ENCODE measurements around the gene CAAP1. TPM values are rescaled to one million over a fixed set of nuclear protein-coding genes. Genes with fewer than 3 reads are reported as not detected.
A peak's percentile ranks its signal among the peaks of the same experiment; 100 is the strongest.

Gene CAAP1
- total and polyA plus RNA-seq, 2 of the 13 experiments (the other 11 are each of a cell fraction or from before 2014, with no cell fraction given), result 10.9 to 40.2 TPM

- no peak for FAIRE-seq
- H4K20me1 ChIP-seq (ENCODE audit: insufficient read depth, low read length), result no peaks in the 10 kb centered on the region
- no peak overlapping the region for H3K9ac ChIP-seq (ENCODE audit: insufficient read depth, low read depth, low read length)
- no peaks in the 10 kb centered on the region for H3K9me3 ChIP-seq (ENCODE audit: low read length)
- ChIA-PET CTCF (ENCODE audit: low intra/inter-chr PET ratio, low total read pairs) (no interaction called here), POLR2A (no interaction called here)
- TF ChIP-seq ZNF790 (CRISPR knock-in tag; IDR thresholded peaks at IDR 0.05; ENCODE audit: borderline replicate concordance), result no peak
- TF ChIP-seq MAFK (conservative IDR thresholded peaks at IDR 0.05 in 1 of 2, IDR thresholded peaks at IDR 0.05 in 1 of 2; ENCODE audit: low read length in 2 of 2), result peak; percentile 82 to 95
- TF ChIP-seq ESRRA (CRISPR knock-in tag; IDR thresholded peaks at IDR 0.05; ENCODE audit: low read depth), result no peak
- TF ChIP-seq MXD3 (CRISPR knock-in tag; IDR thresholded peaks at IDR 0.05), result no peak
- peak; percentile 90 for TF ChIP-seq MAFF (IDR thresholded peaks at IDR 0.05; ENCODE audit: low read depth, low read length)
- TF ChIP-seq CCAR2 (optimal IDR thresholded peaks at IDR 0.05; ENCODE audit: low read depth, low read length), result no peak
- in situ Hi-C loops (cut with HindIII; ENCODE audit: extremely low pct_ligation_motif_present, low pct_unique_long_range_greater_than_20kb) (no loop called here), intact Hi-C loops (cut with micrococcal nuclease; ENCODE audit: unreplicated experiment) (no loop called here)
- no peak overlapping the region for H3K4me2 ChIP-seq (ENCODE audit: low read depth, low read length)
- H3K4me1 ChIP-seq (ENCODE audit: insufficient read depth, low read length), result no peaks in the 10 kb centered on the region
- H3K4me3 ChIP-seq (replicated peaks in 1 of 3; ENCODE audit: insufficient read depth in 1 of 3, low read depth in 2 of 3, low read length in 3 of 3), result no peak overlapping the region
- H3K36me3 ChIP-seq (replicated peaks in 1 of 2; ENCODE audit: control insufficient read depth in 1 of 2, insufficient read depth in 2 of 2, low read length in 2 of 2), result 0 out of 5 replicates have a peak, but pooled peaks cover 1 to 7% of the 10 kb centered on the region in 2 experiments
- no peaks in the 10 kb centered on the region for H3K27me3 ChIP-seq (ENCODE audit: control insufficient read depth in 1 of 2, insufficient read depth in 2 of 2, low read length in 2 of 2)
- no TSS peak for BruUV-seq (replicated peaks)
- ATAC-seq, result no peak
- no peak for DNase-seq (ENCODE audit: low spot score)
- H3K79me2 ChIP-seq (ENCODE audit: insufficient read depth, low read length), result peaks cover 49% of the 10 kb centered on the region
- no peak overlapping the region for H2AFZ ChIP-seq (ENCODE audit: low read length)
- H3K27ac ChIP-seq (ENCODE audit: extremely low read length, insufficient read depth, low read length), result no peak overlapping the region
Measured at GRCh38 chr9:26935847-26936246, 43.2 kb upstream of the CAAP1 start.

- FAIRE-seq (no peak), ATAC-seq (no peak), DNase-seq (ENCODE audit: low spot score) (no peak)
- no peak overlapping the region for H3K4me3 ChIP-seq (replicated peaks in 1 of 3; ENCODE audit: insufficient read depth in 1 of 3, low read depth in 2 of 3, low read length in 3 of 3)
- intact Hi-C loops (cut with micrococcal nuclease; ENCODE audit: unreplicated experiment) (no loop called here), in situ Hi-C loops (cut with HindIII; ENCODE audit: extremely low pct_ligation_motif_present, low pct_unique_long_range_greater_than_20kb) (no loop called here)
- H3K4me1 ChIP-seq (ENCODE audit: insufficient read depth, low read length), result no peaks in the 10 kb centered on the region
- H2AFZ ChIP-seq (ENCODE audit: low read length), result no peak overlapping the region
- CTCF ChIA-PET (ENCODE audit: low intra/inter-chr PET ratio, low total read pairs), result no interaction called here
- no peaks in the 10 kb centered on the region for H3K27me3 ChIP-seq (ENCODE audit: control insufficient read depth in 1 of 2, insufficient read depth in 2 of 2, low read length in 2 of 2)
- H4K20me1 ChIP-seq (ENCODE audit: insufficient read depth, low read length), result no peaks in the 10 kb centered on the region; the same call in 1 of the 2 replicates
- no peak overlapping the region for H3K4me2 ChIP-seq (ENCODE audit: low read depth, low read length)
- H3K9ac ChIP-seq (ENCODE audit: insufficient read depth, low read depth, low read length), result no peak overlapping the region
- H3K27ac ChIP-seq (ENCODE audit: extremely low read length, insufficient read depth, low read length), result no peak overlapping the region
- peaks cover 7 to 31% of the 10 kb centered on the region in 2 experiments for H3K36me3 ChIP-seq (replicated peaks in 1 of 2; ENCODE audit: control insufficient read depth in 1 of 2, insufficient read depth in 2 of 2, low read length in 2 of 2)
- POLR2A ChIA-PET, result no interaction called here
- H3K9me3 ChIP-seq (ENCODE audit: low read length), result no peaks in the 10 kb centered on the region
- BruUV-seq (replicated peaks), result no TSS peak
- 98% methylated on average over 8 of the region's 8 CpGs for WGBS (ENCODE audit: low lambda C conversion rate)
- no peaks in the 10 kb centered on the region for H3K79me2 ChIP-seq (ENCODE audit: insufficient read depth, low read length)
- TF ChIP-seq HNF1A (IDR thresholded peaks at IDR 0.05; ENCODE audit: low read depth), result no peak
- no peak for TF ChIP-seq HNF1A (CRISPR knock-in tag; IDR thresholded peaks at IDR 0.05; ENCODE audit: borderline replicate concordance)
- no peak for TF ChIP-seq ELF1 (CRISPR knock-in tag; IDR thresholded peaks at IDR 0.05)
- TF ChIP-seq ZNF644 (CRISPR knock-in tag; IDR thresholded peaks at IDR 0.05; ENCODE audit: low read depth), result no peak
- no peak for TF ChIP-seq GATAD1 (CRISPR knock-in tag; IDR thresholded peaks at IDR 0.05)
- TF ChIP-seq ZNF614 (CRISPR knock-in tag; IDR thresholded peaks at IDR 0.05; ENCODE audit: borderline replicate concordance), result no peak
- no peak for TF ChIP-seq ZNF329 (CRISPR knock-in tag; IDR thresholded peaks at IDR 0.05; ENCODE audit: low read depth)
- TF ChIP-seq CERS6 (CRISPR knock-in tag; IDR thresholded peaks at IDR 0.05), result no peak
Measured at GRCh38 chr9:26928902-26929495, 36.4 kb upstream of the CAAP1 start.
